HG03095 (cell line): Measurements from ENCODE around the gene NCL.
"Not testable (repeated sequence)": the region's sequence is repeated elsewhere in the genome, so short reads cannot be mapped to it uniquely, and the experiment has no call there.

Experiments
- ATAC-seq: cut with Tn5 transposase; IDR thresholded peaks from one replicate; pipeline ENCODE4 v1.9.1; 2021; ENCODE audit warnings: moderate library complexity; ENCODE audit not compliant: unreplicated experiment

Gene NCL

GRCh38 chr2:231408304-231408703, 56.0 kb downstream of the NCL start:
- not testable (repeated sequence) for ATAC-seq

- not testable (repeated sequence) for ATAC-seq
Measured at GRCh38 chr2:231407686-231408085, 56.6 kb downstream of the NCL start.

- not testable (repeated sequence) for ATAC-seq
Measured at GRCh38 chr2:231405601-231406367, 58.5 kb downstream of the NCL start.

- ATAC-seq: not testable (repeated sequence)
Measured at GRCh38 chr2:231404183-231404578, 60.1 kb downstream of the NCL start.
